Vagina (tissue), 2 donors: ENCODE data around the gene CIITA.

Source experiments
- CTCF ChIP-seq, 3 experiments: fragments of 450-650 bp in 2 of 3; fragments of 200-600 bp in 1 of 3; sonication (generic) in 1 of 3; IDR thresholded peaks; one replicate each; pipeline ENCODE4 v1.5.1; 2017 to 2019; ENCODE audit warnings: antibody characterized with exemption in 3 of 3, mild to moderate bottlenecking in 2 of 3, moderate library complexity in 2 of 3
- POLR2A ChIP-seq, 2 donors: fragments of 450-650 bp; IDR thresholded peaks; one replicate each; pipeline ENCODE4 v1.6.1; 2017; ENCODE audit warnings: antibody characterized with exemption in 2 of 2, mild to moderate bottlenecking in 2 of 2, moderate library complexity in 2 of 2
- POLR2AphosphoS5 ChIP-seq, 2 donors: sonication (generic); formaldehyde crosslinking; IDR thresholded peaks; one replicate each; pipeline ENCODE4 v1.9.0; 2017; ENCODE audit warnings: antibody characterized with exemption in 2 of 2, mild to moderate bottlenecking in 2 of 2, low read depth in 1 of 2; ENCODE audit not compliant: insufficient read depth in 1 of 2

- no peak for TF ChIP-seq CTCF (IDR thresholded peaks at IDR 0.05)
- no peak for TF ChIP-seq POLR2A (IDR thresholded peaks at IDR 0.05)
- TF ChIP-seq POLR2AphosphoS5 (IDR thresholded peaks at IDR 0.05; ENCODE audit: insufficient read depth in 1 of 2, low read depth in 1 of 2) = no peak
Observed at GRCh38 chr16:10836174-10836853, 40.7 kb upstream of the CIITA start.
